OCI-LY3 (cell line): ENCODE data around the gene PHACTR3.
"Not testable (repeated sequence)": the region's sequence is repeated elsewhere in the genome, so short reads cannot be mapped to it uniquely, and the experiment has no call there.

Experiments
- CTCF ChIP-seq: fragments of 200-600, 300-600 bp; sonication (generic); IDR thresholded peaks from 2 replicates; pipeline ENCODE4 v1.5.1; 2014; ENCODE audit warnings: antibody characterized with exemption, low read length, low read depth
- EZH2phosphoT487 ChIP-seq: fragments of 200-600 bp; shearing (Covaris generic); IDR thresholded peaks from 2 replicates; pipeline ENCODE4 v1.6.1; 2018; ENCODE audit warnings: antibody characterized with exemption, mixed run types, low read depth

GRCh38 chr20:59856526-59856925 lies 252.2 kb downstream of the PHACTR3 start:
- TF ChIP-seq CTCF, EZH2phosphoT487: not testable (repeated sequence)
